Limb (tissue), 2 donors: ENCODE results near the gene CHURC1.
A peak's percentile ranks its signal among the peaks of the same experiment; 100 is the strongest.

Experiments
- DNase-seq, 2 donors: peaks; one replicate each; pipeline ENCODE4 v3.0.0-alpha.2; 2016; ENCODE audit errors: extremely low spot score in 2 of 2

Gene CHURC1

GRCh38 chr14:64955297-64955696 lies 41.0 kb downstream of the CHURC1 start:
- no peak for DNase-seq

DNA sequence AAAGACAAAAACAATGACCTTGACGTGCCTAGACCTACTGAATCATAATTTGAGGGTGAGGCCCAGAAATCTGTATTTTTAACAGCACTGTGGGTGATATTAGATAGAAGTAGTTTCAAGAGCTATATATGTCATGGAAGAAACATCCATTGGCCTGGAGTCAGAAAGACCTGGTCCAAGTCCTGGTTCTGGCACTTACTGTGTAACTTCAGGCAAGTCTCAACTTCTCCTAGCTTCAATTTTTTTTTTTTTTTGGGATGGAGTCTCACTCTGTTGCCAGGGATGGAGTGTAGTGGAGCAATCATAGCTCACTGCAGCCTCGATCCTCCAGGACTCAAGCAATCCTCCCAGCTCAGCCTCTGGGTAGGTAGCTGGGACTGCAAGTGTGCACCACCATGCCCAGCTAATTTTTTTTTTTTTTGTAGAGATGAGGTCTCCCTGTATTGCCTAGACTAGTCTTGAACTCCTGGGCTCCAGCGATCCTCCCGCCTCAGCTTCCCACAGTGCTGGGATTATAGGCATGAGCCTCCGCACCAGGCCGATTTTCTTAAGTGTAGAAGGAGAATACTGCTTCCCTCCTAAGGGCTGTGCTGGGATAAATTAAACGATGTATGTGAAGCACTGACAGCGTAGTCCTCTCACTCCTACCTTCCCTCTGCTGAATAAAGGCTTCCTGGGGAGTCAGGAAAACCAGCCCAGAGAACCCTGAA lies 42.6 kb downstream of the CHURC1 start:
- DNase-seq = no peak

- DNase-seq = no peak
Observed at GRCh38 chr14:64958201-64958600, 43.9 kb downstream of the CHURC1 start.

DNA sequence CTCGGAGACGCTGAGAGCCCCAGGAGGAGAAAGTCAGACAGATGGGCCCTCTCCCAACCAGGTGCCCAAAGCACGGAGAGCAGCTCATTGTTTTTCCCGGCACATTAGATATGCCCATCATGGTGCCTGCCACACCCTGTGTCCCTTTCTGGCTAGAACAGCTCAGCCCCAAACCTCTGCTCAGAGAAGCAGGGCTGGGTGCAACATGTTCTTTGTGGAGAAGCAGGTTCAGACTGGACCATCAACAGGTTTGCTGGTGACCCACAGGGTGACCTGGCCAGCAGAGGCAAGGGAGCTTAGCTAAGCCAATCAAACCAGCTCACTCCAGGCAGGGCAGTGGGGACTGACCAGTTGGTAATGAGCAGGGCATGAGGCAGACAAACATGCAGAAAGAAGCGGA lies 44.5 kb downstream of the CHURC1 start:
- no peak for DNase-seq

GRCh38 chr14:64960762-64961276 lies 46.6 kb downstream of the CHURC1 start:
- DNase-seq = no peak

DNA sequence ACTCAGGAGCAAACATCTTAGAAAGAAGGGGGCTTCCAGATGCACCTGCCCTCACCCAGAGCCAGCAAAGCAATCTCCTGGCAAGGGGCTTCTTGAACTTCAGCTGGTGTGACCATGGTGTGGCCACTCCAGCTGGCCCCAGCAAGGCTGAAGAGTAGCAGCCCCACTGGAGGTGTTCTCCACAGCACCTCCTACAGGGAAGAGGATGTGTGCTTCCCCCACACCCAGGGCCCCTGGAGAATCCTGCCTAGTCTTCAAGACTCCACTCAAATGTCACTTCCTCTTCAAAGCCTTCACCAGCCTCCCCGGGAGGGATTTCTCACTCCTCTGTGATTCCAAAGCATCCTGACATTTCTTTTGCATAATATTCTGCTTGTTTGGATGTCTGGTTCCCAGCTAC lies 49.4 kb downstream of the CHURC1 start:
- DNase-seq = no peak

DNA sequence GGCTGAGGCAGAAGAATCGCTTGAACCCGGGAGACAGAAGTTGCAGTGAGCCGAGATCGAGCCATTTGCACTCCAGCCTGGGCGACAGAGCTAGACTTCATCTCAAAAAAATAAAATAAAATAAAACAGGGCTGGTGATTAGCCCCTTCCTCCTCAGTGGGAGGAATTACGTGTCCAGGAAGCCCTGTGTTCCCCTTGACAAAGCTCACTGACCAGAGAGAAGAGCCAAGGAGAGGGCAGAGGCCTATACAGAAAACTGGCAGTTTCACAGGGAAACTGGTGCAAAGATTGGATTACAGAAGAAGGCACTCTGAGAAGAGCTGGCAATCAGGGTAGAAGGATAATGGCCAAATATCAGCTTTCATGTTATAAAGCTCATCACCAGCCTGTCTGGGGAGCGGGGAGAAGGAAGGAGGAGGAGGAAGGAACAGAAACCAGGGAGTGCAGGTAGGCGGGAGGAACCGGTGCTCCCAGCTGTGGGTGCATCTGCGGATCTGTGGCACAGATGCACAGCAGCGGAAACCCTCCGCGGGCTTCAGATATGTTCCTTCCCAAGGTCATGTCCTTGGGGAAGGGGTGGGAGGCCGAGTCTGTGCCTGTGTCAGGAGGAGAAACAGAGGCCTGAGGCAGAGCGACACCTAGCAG lies 51.2 kb downstream of the CHURC1 start:
- no peak for DNase-seq

DNA sequence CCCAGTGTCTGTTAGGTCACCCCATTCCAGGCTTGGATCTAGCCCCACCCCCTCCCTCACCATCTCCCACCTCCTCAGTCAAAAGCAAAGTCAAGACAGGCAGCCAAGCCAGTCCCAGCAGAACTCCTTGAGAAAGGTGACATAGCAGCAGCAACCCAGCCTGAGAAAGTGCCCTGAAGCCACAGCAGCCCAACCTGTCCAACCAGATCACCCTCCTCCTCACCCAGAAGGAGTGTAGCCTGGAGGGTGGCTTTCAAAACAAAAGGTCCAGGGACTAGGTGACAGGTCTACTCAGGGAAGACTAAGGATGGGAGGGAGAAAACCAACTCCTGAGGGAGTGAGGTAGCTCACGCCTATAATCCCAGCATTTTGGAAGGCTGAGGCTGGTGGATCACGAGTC lies 52.7 kb downstream of the CHURC1 start:
- DNase-seq = no peak

DNA sequence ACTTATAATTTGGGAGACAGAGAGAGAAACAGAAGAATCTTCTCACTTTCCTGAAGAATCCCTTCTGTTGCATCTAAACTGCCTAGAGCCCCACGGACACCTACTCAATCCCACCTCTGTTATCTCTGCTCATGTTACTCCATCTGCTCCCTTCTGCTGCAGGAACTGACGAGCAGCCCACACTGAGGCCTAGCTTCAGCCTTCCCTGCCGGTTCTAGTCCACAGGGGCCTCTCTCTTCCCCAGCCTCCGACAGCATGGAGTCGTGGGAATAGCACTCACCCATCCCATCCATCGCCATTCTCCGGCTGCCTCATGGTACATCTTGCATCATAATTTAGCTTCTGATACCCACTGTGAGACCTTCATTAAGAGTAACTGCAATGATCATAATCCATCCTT lies 53.9 kb downstream of the CHURC1 start:
- no peak for DNase-seq

DNA sequence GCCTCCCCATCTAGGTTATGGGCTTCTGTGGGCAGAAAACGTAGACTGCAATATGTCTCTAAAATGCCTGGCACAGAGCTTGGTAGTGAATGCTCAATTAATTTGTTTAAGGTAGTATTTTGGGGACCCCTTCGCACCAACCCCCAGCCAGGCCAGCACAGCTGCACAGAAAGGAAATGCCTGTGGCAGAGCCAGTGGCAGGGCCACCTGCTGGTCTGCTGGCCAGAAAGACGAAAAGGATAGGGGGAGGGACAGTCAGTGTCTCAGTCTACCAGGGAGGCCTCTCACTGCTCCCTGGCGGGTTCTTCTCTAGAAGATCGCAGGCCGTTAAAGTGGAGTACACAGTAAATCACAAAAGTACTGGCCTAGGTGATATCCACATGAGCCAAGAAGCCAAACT lies 54.4 kb downstream of the CHURC1 start:
- DNase-seq = no peak

- no peak for DNase-seq
Observed at GRCh38 chr14:64970041-64970440, 55.8 kb downstream of the CHURC1 start.

DNA sequence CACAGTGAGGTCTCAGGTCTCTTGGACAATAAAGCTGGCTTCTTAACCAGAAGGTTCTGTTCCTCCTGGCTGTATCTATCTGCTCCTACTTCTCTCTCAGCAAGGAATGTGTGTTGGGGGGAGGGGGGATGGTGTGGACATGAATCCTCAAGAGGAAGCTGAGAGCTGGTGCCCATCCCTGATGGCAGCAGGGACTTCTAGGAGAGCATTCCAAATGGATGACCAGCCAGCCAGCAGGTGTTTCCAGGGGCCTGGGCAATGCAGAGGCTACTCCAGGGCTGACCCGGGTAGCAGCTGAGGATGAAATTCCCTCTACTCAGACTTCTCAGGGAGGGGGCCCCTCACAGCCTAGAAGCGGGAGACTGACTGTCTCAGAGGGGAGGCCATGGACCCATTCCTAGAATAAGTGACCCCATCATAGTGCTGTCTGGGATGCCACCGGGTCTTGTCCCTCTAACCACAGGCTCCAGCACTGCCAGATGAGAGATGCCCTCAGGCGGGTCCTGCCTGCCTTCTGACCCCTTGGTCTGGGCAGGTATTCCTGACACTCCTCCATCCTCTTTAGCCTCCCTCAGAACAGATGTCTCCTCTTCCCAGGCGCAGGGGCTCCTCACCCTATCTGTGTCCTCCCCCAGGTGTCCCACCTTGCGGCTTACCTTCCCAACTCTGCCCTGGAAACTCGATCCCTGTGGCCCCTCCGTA lies 56.7 kb downstream of the CHURC1 start:
- no peak for DNase-seq

DNA sequence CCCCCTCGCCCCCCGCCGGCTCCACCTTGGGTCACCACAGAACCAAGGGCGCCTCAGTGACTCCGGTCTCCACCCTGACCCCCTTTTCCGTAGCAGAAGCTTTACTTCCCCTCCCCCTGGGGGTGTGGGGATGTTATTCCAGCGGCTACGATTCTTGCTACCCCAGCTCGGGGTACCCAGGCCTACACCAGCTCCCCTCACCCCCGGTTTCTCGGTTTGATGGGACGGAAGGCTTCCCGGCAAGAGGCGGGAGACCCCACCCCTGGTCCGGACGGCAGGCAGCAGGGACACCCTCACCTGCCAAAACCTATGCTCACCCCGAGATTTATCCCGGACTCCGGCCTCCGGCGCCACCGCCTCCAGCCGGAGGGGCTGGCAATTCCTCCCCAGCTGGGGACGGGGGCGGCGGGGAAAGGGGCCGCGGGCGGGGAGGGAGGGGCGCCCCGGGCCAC lies 57.3 kb downstream of the CHURC1 start:
- DNase-seq = peak in 1 of 2 donors; percentile 74

GRCh38 chr14:64971943-64972791 lies 57.9 kb downstream of the CHURC1 start, which contains the start of gene RAB15:
Gene RAB15 (minus strand): TSS chr14:64972336. CDS start chr14:64972076, 260 bp downstream.
- DNase-seq = peak; percentile 40 to 76

DNA sequence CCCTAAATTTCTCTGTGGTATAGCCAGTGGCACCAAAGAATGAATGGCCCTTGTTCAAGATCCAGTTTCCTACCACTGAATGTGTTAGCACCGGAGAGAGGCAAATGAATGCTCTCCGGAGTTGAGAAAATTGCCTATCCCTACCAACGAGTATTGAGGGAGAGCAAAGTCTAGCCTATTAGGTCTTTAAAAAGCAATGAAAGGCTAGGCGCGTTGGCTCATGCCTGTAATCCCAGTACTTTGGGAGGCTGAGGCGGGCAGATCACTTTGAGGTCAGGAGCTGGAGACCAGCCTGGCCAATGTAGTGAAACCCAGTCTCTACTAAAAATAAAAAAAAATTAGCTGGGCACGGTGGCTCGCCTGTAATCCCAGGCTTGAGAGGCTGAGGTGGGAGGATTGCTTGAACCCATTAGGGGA lies 58.8 kb downstream of the CHURC1 start:
- DNase-seq = no peak

DNA sequence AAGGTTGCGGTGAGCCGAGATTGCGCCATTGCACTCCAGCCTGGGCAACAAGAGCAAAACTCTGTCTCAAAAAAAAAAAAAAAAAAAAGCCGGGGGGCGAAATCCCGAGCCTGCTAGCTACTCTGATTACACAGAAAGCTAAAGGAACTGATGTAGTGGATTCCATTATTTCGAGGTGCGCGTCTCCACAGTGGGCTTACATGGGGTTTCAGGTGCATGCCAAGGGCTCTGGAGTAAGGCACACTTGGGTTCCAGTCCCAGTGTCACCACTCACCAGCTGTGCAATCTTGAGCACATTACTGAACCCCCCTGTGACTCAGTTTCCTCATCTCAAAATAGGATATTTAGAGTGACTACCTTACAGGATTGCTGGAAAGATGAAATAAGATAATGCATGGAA lies 59.6 kb downstream of the CHURC1 start:
- DNase-seq = no peak

DNA sequence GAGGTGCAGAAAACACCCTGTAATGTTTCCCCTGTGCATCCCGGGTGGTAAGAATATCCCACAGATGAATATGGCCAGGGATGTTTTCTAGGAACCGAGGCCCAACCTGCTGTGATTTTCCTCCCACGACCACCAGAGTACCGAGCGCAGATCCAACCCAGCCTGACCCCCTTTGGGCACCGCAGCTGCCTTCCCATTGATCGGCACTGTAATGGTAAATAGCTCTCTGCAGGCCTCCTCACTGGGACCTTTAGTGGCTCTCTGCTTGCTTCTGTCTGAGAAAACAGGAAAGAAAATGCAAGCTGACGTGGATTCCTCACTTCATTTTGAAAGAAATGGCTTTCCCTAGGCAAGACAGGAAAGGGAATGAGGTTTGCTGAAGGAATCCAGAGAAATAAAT lies 60.3 kb downstream of the CHURC1 start:
- DNase-seq = no peak

- no peak for DNase-seq
Observed at GRCh38 chr14:64979336-64980074, 65.2 kb downstream of the CHURC1 start.

- DNase-seq = peak in 1 of 2 donors; percentile 65
Observed at GRCh38 chr14:64983439-64984310, 69.4 kb downstream of the CHURC1 start.
